Glomerular endothelial cell (primary cell): ENCODE data around the gene CLINT1. TPM values are rescaled to one million over a fixed set of nuclear protein-coding genes. Genes with fewer than 3 reads are reported as not detected.

ENCODE experiments used
- DNase-seq: peaks from one replicate; pipeline ENCODE4 v3.0.0-alpha.2; 2011; ENCODE audit warnings: low read depth, low spot score; ENCODE audit errors: extremely low read depth
- total RNA-seq: library from RNA; depleted of rRNA; stranded (reverse); fragments of >200 nt; gene quantifications from 2 replicates; pipeline ENCODE4 v1.2.3, GENCODE V29; 2015

Gene CLINT1
- total RNA-seq, 1 donor from 2014 or later = 83.0 TPM

DNA sequence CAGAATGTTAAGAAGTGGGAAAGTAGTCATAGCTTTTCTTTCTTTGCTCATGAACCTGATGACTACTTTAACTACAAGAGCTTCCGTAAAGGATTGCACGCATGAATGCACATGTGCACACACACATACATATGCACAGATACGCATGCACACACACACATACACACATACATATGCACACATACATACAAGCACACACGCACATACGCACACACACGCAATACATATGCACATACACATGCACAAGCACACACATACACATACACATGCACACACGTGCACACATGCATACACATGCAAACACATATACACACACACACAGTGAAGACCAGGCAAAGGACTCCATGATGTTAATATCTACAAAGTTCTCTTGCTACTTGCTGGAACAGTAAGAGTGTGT is 92.5 kb downstream of the CLINT1 start:
- no peak for DNase-seq

DNA sequence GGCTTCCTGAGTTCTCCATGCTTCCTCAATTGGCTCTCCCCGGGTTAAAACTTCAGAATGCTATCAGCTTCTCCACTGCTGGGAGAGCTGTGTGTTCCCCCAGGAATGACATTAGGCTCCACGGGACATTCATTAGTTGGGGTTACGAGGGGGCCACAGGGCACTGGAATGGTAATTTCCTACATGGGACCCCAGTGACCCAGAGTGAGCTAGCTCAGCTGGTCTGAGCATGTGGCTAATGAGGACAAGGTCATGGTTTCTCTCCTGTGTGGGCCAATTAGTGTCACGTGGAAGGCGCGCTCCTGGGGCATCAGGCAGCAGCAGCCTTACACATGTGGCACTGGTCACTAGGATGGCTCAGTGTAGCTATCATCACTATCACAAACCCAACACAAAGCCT is 94.4 kb downstream of the CLINT1 start:
- no peak for DNase-seq

DNA sequence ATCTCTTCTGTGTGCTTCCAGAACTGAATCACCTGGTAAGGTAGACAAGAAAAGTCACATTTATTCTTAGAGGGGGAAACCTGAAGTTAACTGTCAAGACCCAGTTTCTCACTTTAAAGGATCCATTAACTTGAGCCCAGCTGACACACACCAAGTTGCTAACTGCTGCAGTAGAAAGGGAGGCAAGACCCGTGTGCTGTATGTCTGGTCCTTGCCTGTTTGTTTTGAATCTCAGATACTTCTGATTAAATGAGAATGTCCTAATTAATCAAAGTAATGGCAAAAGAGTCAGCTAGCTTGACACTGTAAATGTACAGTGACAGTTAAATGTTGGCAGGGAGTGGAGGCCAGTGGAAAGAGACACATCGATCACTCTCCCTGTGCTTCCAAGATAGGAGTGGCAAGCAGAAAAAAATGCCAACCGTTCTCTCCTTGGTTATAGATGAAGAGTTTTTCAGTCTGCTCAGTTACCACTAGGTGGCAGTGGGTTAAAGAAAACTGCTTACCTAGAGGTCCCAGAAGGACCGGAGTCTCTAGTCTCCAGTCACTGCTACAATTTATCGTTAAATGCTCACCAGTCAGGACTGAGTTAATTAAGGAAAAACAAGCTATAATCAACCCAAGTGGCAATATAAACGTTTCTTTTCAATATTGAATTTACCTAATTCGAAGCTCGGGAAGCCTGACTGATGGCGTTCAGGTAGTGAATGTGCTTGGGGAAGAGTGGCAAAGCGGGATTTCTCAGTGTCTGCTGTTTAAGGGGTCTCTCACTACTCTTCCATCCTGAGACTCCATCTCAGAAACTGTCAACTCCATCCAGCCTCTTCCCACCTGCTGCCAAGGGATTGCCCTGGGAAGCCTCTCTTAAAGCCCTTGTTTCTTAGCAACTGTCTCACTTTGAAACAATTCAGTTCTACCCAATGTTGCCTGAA is 97.0 kb downstream of the CLINT1 start:
- DNase-seq = peak; percentile 54

DNA sequence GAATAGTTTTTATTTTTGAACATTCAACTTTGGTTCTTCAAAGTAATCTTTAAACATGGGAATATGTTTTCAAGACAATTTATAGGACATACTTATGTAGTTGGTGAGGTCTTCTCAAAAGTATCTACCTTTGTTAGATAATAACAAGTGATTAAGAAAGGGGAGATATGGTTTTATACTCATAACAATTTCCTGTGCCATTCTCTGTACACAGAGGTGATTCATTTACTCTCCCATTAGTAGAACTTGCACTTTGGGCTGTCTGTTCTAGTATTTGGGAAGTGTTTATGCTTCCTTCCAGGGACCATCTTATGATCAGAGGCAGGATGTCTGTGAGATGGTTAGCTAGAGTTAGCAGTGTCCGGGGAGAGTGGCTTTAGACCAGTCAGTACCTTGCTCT is 100.2 kb downstream of the CLINT1 start:
- no peak for DNase-seq

DNA sequence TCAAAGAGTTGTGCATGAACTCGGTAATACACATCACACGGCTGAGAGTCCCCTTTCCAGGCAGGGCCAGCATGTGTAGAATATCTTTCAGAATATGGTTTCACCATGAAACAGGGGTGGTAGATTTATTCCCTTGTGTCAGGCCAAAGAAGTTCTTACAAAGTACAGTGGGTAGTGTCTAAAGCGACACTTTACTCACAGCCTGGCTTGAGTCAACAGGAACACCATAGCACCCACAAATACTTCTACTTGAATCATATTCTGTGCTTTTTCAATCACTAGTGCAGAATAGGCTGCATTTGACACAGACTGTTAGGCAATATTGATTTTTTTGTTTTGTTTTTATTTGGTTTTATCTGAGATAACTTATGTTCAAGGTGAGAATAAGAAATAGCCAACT is 102.8 kb downstream of the CLINT1 start:
- DNase-seq = no peak

DNA sequence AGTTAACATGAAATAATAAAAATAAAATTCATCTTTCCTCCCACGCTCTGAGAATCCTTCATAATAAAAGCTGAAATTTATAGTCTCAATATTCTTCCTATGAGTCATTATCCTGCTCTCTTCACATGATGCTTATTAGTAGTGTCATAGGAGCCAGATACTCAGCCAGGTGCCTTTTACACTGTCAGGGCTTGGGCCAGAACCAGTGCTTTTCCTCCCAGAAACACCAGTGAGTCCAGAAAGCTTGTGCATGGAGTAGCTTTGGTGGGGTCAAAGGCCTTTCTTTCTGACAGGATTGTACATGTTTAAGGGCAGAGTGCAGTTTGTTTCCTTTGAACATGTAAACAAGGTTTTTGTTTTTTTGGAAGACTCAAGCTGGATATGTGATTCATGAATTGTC is 108.6 kb downstream of the CLINT1 start:
- no peak for DNase-seq

DNA sequence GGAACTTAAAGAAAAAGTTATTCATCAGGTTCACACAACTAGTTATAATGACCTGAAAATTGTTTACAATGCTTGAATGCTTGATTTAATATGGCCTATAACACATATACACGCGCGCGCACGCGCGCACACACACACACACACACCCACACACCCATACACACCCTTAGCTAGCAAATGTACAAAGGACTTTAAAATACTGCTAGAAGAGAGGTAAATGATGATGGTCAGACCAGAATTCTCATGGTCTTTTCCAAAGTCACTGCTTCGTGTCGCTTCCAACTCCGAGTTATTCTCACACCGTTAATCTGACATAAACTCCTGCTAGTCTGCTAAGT is 109.5 kb downstream of the CLINT1 start:
- no peak for DNase-seq

DNA sequence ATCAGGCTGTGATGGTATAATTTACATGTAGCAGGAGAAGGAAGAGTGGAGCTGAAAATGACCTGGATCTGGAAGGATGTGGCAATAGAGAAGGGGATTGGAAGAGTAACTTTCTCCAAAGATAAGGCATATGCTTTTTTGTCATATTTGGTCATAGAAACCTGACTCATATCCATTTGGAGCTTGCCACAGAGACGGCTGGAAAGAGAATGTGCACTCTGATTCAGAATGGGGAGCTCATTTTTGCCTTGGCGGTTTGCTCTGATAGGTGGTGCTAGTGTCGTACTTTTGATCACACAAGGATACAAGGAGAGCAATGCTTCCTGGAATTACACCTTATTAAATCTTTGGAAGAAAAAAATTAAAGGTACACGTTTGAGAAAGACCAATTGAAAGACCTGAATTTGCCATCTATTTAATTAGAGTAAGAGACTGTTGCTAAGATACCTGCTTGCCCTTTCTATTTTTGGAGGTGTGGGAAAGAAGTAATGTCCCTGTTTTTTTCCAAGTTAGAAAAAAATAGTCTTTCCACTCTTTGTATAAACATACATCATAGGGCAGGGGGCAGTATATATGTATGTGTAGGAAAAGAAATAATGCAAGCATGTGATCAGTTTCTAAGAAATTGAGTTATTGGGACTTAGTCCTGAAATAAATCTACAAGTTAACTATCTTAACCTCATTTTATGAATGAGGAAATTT is 110.0 kb downstream of the CLINT1 start:
- no peak for DNase-seq

DNA sequence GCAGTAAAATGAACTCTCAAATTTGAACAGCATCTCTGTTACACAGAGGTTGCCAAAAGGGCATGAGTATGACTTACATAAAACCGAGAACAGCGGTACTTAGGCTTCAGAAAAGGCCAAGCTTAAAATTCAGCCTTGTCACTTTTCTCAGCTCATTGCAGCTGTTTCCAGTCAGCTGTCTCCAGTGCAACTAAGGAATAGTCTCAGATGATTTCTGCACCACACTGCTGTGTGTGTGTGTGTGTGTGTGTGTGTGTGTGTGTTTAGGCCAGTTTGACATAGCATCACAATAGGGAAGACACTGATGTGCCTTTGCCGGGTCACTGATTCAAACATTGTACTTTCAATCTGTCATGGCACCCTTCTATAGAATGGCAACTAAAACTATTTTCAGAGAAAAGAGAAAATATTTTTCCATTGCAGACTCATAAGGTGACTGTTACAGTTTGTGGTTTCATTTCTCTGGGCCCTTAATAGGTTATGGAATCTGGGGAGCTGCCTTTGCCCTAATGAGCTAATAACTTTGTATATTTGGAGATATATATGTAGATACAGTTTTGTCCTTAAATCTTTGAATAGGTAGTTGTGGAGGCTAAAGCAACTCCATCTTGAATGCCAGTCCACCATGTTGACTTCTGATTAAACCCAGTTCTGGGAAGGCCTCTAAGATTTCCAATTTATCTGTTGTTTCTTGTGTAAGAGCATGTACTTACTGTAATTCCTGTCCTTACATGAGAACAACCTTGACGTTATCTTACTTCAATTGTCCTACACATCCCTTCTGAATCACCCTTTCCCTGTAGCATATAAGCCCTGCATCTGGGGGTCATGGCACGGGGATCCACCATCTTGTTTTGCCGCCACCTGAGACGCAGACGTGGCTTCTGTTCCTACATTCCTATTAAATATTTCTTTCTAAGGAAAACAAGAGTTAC is 110.9 kb downstream of the CLINT1 start:
- DNase-seq = no peak

DNA sequence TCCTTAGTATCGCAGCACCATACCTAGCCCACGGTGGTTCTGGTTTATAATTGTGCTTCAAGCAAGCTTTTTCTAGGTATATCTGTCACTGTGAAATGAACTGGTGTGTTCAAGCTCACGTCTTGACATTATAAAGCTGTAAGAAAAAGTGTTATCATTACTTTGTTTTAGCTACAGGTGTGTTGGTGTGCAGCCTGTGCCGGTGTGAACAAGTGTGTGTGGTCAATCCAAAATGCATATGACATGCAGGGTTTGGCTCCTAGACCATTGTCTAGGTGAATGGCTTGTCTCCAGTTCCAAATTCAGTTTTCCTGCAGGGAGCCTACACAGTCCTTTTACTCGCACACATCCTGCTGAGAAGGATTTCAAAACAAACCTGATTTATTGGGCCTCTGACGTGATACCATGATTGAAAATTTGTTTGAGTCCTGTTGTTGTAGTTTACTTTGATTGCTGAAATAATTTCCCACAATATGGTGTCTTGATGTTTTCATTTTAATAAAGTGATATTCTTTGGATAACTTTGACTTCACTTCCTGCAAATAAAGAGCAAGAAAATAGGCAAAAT is 111.7 kb downstream of the CLINT1 start:
- DNase-seq = no peak

DNA sequence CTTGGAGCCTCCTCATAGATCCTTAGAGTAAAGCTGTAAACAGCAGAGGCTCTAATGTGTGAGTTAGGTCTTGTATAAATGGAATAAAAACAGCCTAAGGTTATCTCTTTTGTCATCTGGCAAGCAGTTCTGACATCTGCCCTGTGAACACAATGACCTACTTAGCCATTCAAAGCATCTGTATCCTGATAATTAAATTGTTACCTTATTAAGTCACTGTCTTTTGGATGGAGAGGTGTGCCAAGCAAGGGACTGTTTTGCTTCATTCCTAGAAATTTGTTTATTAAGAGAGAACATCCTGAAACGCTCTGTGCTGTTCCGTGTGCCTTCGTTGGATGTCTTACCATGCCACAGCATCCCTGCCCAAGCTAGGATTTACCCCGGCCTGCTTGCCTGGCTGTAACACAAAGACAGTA is 113.9 kb downstream of the CLINT1 start:
- no peak for DNase-seq

DNA sequence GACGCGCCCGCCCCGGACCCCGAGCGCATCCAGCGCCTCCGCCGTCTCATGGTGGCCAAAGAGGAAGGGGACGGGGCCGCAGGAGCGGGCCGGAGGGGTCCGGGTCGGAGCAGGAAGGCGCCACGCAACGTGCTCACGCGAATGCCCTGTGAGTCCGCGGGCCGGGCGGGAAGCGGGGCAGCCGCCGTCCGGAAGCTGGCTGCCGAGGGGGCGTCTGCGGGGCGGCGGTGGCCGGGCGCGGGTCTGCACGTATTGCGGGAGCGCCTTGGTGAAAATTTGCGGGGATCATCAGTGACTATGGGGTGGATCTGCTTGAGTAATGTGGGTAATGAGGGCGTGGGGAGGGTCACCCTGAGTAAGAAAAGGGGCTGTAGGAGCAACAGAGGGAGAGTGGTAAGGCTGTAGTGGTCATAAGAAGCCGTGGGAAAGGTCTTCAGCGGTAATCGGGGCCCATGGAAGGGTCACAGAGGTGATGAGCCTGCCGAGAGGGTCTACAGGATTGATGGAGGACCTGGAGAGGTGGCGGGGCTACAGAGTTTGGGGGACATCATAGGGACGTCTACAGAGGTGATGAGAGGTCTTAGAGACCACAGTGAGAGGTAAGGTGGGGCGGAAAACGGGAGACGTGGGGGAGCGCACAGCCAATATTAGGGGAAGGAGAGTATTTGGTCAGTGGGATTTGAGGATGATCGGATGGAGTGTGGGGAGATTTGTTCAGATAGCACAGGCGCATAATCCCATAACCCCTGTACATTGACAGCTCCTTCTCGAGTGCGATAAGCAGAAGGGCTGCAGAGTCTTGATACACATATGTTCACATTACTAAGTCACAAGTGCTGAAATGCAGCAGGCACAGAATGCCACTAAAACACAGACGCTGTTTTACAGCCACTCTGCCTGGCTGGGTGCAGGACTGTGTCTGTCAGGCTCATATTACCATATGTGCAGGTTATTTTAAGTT is 114.6 kb downstream of the CLINT1 start:
- no peak for DNase-seq

DNA sequence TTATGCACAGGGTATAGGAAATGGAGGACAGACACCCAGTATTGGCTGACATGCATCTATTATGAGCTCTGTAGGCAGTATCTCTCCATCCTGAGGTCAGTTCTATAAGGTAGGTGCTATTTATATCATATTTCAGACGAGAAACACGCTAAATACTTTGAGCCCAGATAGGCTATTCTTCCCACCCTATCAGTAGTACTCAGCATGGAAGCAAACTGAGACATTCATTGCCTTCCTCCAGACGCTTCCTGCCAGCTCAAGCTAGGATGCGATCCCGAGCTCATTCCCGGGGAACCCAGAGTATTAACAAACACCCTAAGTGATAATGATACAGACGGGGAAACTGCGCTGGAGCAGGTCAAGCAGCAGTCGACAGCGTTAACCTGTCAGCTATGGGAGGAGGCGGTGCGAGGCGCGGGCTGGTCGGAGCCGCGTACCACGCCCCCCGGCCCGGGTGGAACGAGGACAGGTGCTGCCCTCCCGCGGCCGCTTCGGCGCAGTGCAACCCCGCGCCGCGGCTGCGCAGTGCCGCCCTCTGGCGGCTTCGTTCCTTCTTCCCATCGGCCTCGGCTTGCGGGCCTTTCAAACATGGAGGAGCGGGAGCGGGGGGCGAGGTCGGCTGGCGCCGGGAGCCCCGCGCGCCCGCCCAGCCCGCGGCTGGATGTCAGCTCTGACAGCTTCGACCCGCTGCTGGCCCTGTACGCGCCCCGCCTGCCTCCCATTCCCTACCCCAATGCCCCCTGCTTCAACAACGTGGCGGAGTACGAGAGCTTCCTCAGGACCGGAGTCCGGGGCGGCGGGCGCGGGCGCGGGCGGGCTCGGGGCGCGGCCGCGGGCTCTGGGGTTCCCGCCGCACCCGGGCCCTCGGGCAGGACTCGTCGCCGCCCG is 115.5 kb downstream of the CLINT1 start, which contains the start of gene LSM11:
LSM11 (plus strand) TSS at position 550 of the 888 bp plus-strand sequence; CDS start at position 589, 39 bp downstream.
- DNase-seq = no peak

DNA sequence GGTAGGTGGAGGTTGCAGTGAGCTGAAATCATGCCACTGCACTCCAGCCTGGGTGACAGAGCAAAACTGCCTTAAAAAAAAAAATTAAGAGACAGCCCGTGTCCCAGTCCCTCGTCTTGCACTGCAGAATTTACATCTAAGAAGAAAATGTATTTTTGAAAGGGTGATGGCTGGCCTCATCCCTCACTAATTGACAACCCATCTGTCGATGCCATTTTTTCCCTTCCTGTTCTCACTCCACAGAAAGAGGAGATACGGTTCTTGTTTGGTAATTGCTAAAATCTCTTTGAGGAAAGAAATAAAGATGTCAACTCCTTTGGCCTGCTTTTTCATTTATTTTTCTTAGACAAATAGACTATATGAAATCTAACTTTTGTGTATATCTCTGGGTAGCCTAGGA is 117.8 kb downstream of the CLINT1 start:
- DNase-seq = no peak

DNA sequence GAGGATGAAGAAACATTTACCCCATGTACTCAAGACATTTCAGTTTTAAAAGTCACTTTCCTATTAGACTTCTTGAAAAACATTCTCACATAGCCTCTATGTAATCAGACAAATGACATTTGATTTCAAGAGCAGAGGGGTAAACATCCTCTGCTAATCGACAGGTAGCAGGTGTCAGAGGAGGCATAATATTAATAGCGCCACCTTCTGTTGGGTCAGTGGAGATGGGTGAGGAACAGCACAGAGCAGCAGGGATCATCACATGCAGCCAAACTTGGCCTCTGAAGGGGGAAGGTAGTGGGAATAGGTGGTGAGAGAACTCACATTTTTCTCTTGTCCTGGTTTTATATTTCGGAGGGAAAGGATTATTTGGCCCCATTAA is 118.7 kb downstream of the CLINT1 start:
- DNase-seq = no peak

DNA sequence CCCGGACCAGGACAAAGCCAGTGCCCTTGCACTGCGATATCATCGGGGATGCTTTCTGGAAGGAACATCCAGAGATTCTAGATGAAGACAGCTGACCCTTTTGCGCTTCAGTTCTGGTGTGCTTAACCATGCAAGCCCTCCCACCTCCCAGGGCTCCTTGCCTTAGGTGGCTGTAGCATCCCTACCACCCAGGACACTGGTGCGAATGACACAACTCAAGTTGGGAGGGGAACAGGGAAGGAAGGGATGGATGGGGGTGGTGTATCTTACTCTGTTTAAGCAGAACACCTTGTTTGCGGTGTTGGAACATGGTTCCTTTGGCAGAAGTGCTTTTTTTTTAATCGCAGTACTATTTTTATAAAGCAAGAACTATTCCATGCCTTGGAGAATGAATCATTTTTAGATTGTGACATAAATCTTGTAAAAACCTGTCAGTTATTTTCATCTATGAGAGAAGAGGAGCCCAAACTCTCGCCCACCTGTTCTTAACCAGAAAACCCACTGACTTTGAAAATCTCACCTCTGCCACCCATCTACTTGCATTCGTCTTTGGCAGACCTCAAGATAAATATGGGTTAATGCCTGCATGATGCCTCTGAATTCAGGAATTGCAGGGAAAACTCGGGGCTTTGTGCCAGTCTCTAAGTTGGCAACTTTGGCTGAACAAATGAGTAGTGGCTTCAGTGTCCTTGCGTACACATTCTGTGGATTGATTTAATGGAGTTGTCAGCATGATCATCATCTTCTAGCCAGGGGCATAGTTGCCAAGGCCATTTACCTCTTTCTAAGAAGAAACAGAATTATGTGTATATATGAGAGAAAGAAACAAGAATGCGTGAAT is 119.3 kb downstream of the CLINT1 start:
- no peak for DNase-seq

DNA sequence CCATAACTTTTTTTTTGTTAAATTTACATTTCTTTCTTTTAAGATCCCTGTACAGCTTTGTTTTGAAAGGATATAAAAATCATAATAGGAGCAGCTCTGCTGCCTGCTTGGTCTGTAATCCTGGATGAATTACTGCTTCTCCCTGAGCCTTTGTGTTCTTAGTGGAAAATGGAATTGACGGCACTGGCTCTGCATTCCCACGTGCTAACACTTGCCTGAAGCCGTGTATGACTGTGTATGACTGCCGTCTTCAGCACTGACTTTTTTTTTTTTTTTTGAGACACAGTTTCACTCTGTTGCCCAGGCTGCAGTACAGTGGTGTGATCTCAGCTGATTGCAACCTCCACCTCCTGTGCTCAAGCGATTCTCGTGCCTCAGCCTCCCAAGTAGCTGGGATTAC is 123.0 kb downstream of the CLINT1 start:
- DNase-seq = no peak
